ENCODE data around the gene CSNK2A3.

The CSNK2A3 gene

GRCh38 chr11:11344045-11344444, 9.0 kb downstream of the CSNK2A3 start:
- WGBS (ENCODE audit: extremely low coverage, insufficient coverage, insufficient read length): no CpG with 5 or more reads among the region's 3 CpGs
- no peak overlapping the region for H3K18ac ChIP-seq (ENCODE audit: low read length)

GRCh38 chr11:11338304-11338703, 14.7 kb downstream of the CSNK2A3 start:
- Histone ChIP-seq H3K4ac (ENCODE audit: low read depth, low read length) (no peak overlapping the region), H2AK5ac (ENCODE audit: low read length) (no peak overlapping the region), H3K79me2 (ENCODE audit: control insufficient read depth, insufficient read depth, low read length, poor library complexity) (no peaks in the 10 kb centered on the region), H3K18ac (ENCODE audit: low read length) (no peak overlapping the region), H3K14ac (ENCODE audit: low read length) (no peak overlapping the region), H3K9ac (ENCODE audit: low read length) (no peak overlapping the region), H3K27ac (ENCODE audit: low read depth, low read length) (no peak overlapping the region), H3K4me3 (ENCODE audit: low read depth, low read length) (no peak overlapping the region), H2BK120ac (ENCODE audit: insufficient read depth, low read length, poor library complexity) (no peak overlapping the region), H4K12ac (ENCODE audit: low read depth, low read length) (no peak overlapping the region), H2AFZ (ENCODE audit: insufficient read depth, low read length, poor library complexity) (no peak overlapping the region), H3K23ac (ENCODE audit: low read length) (no peak overlapping the region), H4K8ac (ENCODE audit: low read depth, low read length) (no peak overlapping the region), H3K79me1 (ENCODE audit: low read length) (no peaks in the 10 kb centered on the region), H2BK5ac (ENCODE audit: low read depth, low read length, poor library complexity) (no peak overlapping the region), H3K27me3 (ENCODE audit: insufficient read depth, low read length) (no peaks in the 10 kb centered on the region), H3K36me3 (ENCODE audit: control insufficient read depth in 1 of 2, insufficient read depth in 2 of 2, low read length in 2 of 2) (no peaks in the 10 kb centered on the region), H3K4me1 (ENCODE audit: control insufficient read depth in 1 of 2, insufficient read depth in 2 of 2, low read length in 2 of 2) (no peaks in the 10 kb centered on the region), H4K91ac (ENCODE audit: low read depth, low read length) (no peak overlapping the region), H3K9me3 (ENCODE audit: insufficient read depth, low read depth, low read length) (peaks cover 2% of the 10 kb centered on the region), H3K4me2 (ENCODE audit: low read length) (no peak overlapping the region), H2BK12ac (ENCODE audit: low read length) (no peak overlapping the region)
- DNase-seq: no peak
- WGBS (ENCODE audit: extremely low coverage, insufficient coverage, insufficient read length): no CpG with 5 or more reads among the region's 1 CpG

More at GRCh38 chr11:11344045-11344444, 9.0 kb downstream of the CSNK2A3 start:
- H3K9ac ChIP-seq (ENCODE audit: low read length): no peak overlapping the region
- H3K14ac ChIP-seq (ENCODE audit: low read length): no peak overlapping the region
- no peak overlapping the region for H3K4ac ChIP-seq (ENCODE audit: low read depth, low read length)
- no peak overlapping the region for H2BK120ac ChIP-seq (ENCODE audit: insufficient read depth, low read length, poor library complexity)
- H2AK5ac ChIP-seq (ENCODE audit: low read length): no peak overlapping the region
- no peaks in the 10 kb centered on the region for H3K27me3 ChIP-seq (ENCODE audit: insufficient read depth, low read length)
- DNase-seq: no peak
- no peaks in the 10 kb centered on the region for H3K79me2 ChIP-seq (ENCODE audit: control insufficient read depth, insufficient read depth, low read length, poor library complexity)
- peaks cover 0 to 3% of the 10 kb centered on the region in 2 experiments for H3K4me1 ChIP-seq (ENCODE audit: control insufficient read depth in 1 of 2, insufficient read depth in 2 of 2, low read length in 2 of 2)
- H2AFZ ChIP-seq (ENCODE audit: insufficient read depth, low read length, poor library complexity): no peak overlapping the region
- H2BK5ac ChIP-seq (ENCODE audit: low read depth, low read length, poor library complexity): no peak overlapping the region
- H2BK12ac ChIP-seq (ENCODE audit: low read length): no peak overlapping the region
- peaks cover 5% of the 10 kb centered on the region for H3K9me3 ChIP-seq (ENCODE audit: insufficient read depth, low read depth, low read length)
- no peak overlapping the region for H4K12ac ChIP-seq (ENCODE audit: low read depth, low read length)
- H4K91ac ChIP-seq (ENCODE audit: low read depth, low read length): no peak overlapping the region
- H4K8ac ChIP-seq (ENCODE audit: low read depth, low read length): no peak overlapping the region
- no peak overlapping the region for H3K23ac ChIP-seq (ENCODE audit: low read length)
- no peak overlapping the region for H3K27ac ChIP-seq (ENCODE audit: low read depth, low read length)
- H3K79me1 ChIP-seq (ENCODE audit: low read length): no peaks in the 10 kb centered on the region
- no peaks in the 10 kb centered on the region for H3K36me3 ChIP-seq (ENCODE audit: control insufficient read depth in 1 of 2, insufficient read depth in 2 of 2, low read length in 2 of 2)
- H3K4me3 ChIP-seq (ENCODE audit: low read depth, low read length): no peak overlapping the region
- H3K4me2 ChIP-seq (ENCODE audit: low read length): no peak overlapping the region

GRCh38 chr11:11336664-11337063, 16.4 kb downstream of the CSNK2A3 start:
- Histone ChIP-seq H3K9ac (ENCODE audit: low read length) (no peak overlapping the region), H3K14ac (ENCODE audit: low read length) (no peak overlapping the region), H4K91ac (ENCODE audit: low read depth, low read length) (no peak overlapping the region), H3K79me2 (ENCODE audit: control insufficient read depth, insufficient read depth, low read length, poor library complexity) (no peaks in the 10 kb centered on the region), H3K4ac (ENCODE audit: low read depth, low read length) (no peak overlapping the region), H2BK120ac (ENCODE audit: insufficient read depth, low read length, poor library complexity) (no peak overlapping the region), H3K27ac (ENCODE audit: low read depth, low read length) (no peak overlapping the region), H4K12ac (ENCODE audit: low read depth, low read length) (no peak overlapping the region), H2BK5ac (ENCODE audit: low read depth, low read length, poor library complexity) (no peak overlapping the region), H3K23ac (ENCODE audit: low read length) (no peak overlapping the region), H3K18ac (ENCODE audit: low read length) (no peak overlapping the region), H2AFZ (ENCODE audit: insufficient read depth, low read length, poor library complexity) (no peak overlapping the region), H3K79me1 (ENCODE audit: low read length) (no peaks in the 10 kb centered on the region), H2AK5ac (ENCODE audit: low read length) (no peak overlapping the region), H3K9me3 (ENCODE audit: insufficient read depth, low read depth, low read length) (peaks cover 2% of the 10 kb centered on the region), H3K27me3 (ENCODE audit: insufficient read depth, low read length) (no peaks in the 10 kb centered on the region), H4K8ac (ENCODE audit: low read depth, low read length) (no peak overlapping the region), H2BK12ac (ENCODE audit: low read length) (no peak overlapping the region), H3K4me3 (ENCODE audit: low read depth, low read length) (no peak overlapping the region), H3K4me2 (ENCODE audit: low read length) (no peak overlapping the region), H3K4me1 (ENCODE audit: control insufficient read depth in 1 of 2, insufficient read depth in 2 of 2, low read length in 2 of 2) (no peaks in the 10 kb centered on the region), H3K36me3 (ENCODE audit: control insufficient read depth in 1 of 2, insufficient read depth in 2 of 2, low read length in 2 of 2) (no peaks in the 10 kb centered on the region)
- no peak for DNase-seq
- no CpG with 5 or more reads among the region's 4 CpGs for WGBS (ENCODE audit: extremely low coverage, insufficient coverage, insufficient read length)

- Histone ChIP-seq H3K79me1 (ENCODE audit: low read length) (no peaks in the 10 kb centered on the region), H4K91ac (ENCODE audit: low read depth, low read length) (no peak overlapping the region), H2BK5ac (ENCODE audit: low read depth, low read length, poor library complexity) (no peak overlapping the region), H3K79me2 (ENCODE audit: control insufficient read depth, insufficient read depth, low read length, poor library complexity) (no peaks in the 10 kb centered on the region), H3K4ac (ENCODE audit: low read depth, low read length) (no peak overlapping the region), H2AK5ac (ENCODE audit: low read length) (no peak overlapping the region), H3K9me3 (ENCODE audit: insufficient read depth, low read depth, low read length) (no peaks in the 10 kb centered on the region), H2BK120ac (ENCODE audit: insufficient read depth, low read length, poor library complexity) (no peak overlapping the region), H3K4me3 (ENCODE audit: low read depth, low read length) (no peak overlapping the region), H3K9ac (ENCODE audit: low read length) (no peak overlapping the region), H3K4me2 (ENCODE audit: low read length) (no peak overlapping the region), H4K8ac (ENCODE audit: low read depth, low read length) (no peak overlapping the region), H3K23ac (ENCODE audit: low read length) (no peak overlapping the region), H3K18ac (ENCODE audit: low read length) (no peak overlapping the region), H3K4me1 (ENCODE audit: control insufficient read depth in 1 of 2, insufficient read depth in 2 of 2, low read length in 2 of 2) (no peaks in the 10 kb centered on the region), H2AFZ (ENCODE audit: insufficient read depth, low read length, poor library complexity) (no peak overlapping the region), H3K14ac (ENCODE audit: low read length) (no peak overlapping the region), H4K12ac (ENCODE audit: low read depth, low read length) (no peak overlapping the region), H3K27ac (ENCODE audit: low read depth, low read length) (no peak overlapping the region), H2BK12ac (ENCODE audit: low read length) (no peak overlapping the region), H3K27me3 (ENCODE audit: insufficient read depth, low read length) (no peaks in the 10 kb centered on the region), H3K36me3 (ENCODE audit: control insufficient read depth in 1 of 2, insufficient read depth in 2 of 2, low read length in 2 of 2) (no peaks in the 10 kb centered on the region)
- no peak for DNase-seq
- no CpG with 5 or more reads among the region's 2 CpGs for WGBS (ENCODE audit: extremely low coverage, insufficient coverage, insufficient read length)
Measured at GRCh38 chr11:11335043-11335442, 18.0 kb downstream of the CSNK2A3 start.
